Epithelial cell of prostate (primary cell): ENCODE results near the gene F10.

Experiments used
- DNase-seq: peaks from one replicate; pipeline ENCODE4 v3.0.0-alpha.2; 2011; ENCODE audit warnings: low read depth, low spot score
- H3K27ac ChIP-seq: fragments of 450-650 bp; 2 replicates; pipeline ENCODE4 v1.5.1; 2017; ENCODE audit warnings: mild to moderate bottlenecking

Gene F10

GRCh38 chr13:113184568-113185440 lies 62.2 kb downstream of the F10 start:
- no peak for DNase-seq
- H3K27ac ChIP-seq = no peak overlapping the region

- DNase-seq = no peak
- peak overlapping the region; percentile 53 for H3K27ac ChIP-seq
These were observed 63.7 kb downstream of the F10 start for GRCh38 chr13:113186061-113186900.

DNA sequence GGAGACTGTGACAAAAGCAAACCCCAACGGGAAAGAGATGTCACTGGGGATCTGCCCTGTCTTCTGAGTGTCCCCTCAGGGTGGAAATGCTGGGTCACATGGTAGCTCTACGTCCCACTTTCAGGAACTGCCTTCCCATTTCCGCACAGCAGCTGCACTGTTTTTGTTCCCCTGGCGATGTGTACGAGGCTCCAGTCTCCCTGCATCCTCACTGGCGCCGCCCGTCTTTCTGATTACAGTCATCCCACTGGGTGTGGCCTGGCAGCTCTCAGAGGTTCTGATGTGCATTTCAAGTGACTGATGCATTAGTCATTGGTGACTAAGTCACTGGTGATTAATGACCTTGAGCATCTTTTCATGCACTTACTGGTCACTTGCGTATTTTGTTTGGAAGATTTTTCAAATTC lies 64.7 kb downstream of the F10 start:
- peak; percentile 90 for DNase-seq
- peak overlapping the region; percentile 53 for H3K27ac ChIP-seq

GRCh38 chr13:113187883-113188665 lies 65.5 kb downstream of the F10 start:
- DNase-seq = no peak
- peak overlapping the region; percentile 53 for H3K27ac ChIP-seq

DNA sequence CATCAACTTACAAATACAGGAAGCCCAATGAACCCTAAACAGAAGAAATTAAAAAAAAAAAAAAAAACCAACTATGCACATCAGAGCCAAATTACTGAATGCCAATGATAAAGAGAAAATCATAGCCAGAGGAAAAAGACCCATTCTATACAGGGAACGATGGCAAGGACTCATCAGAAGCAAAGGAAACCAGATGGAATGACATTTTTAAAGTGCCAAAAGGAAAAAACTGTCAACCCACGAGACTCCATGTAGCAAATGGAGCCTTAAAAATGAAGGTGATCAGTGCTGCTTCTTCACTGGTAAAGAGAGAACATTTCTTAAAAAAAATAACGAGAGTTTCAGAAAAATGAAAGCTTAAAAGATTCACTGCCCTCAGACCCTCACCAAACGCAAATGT lies 67.6 kb downstream of the F10 start:
- DNase-seq = no peak
- H3K27ac ChIP-seq = no peak overlapping the region

DNA sequence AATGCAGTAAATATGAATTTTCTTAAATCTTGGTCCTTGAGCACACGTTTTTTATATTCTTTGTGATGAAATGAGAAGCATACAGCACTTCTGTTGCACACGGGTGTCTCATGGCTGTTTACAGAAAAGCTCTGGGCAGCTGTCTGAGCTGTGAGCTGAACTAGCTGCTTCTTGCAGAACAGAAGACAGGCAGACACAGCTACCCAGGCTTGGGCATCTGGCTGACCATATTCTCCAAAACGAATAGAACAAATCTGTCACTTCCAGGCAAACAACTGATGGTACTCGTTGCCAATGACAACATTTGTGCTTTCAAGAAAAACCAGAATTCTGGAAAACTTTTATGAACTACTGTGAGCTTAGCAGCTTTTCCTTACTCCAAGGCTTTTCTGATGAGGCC lies 69.7 kb downstream of the F10 start:
- no peak overlapping the region for H3K27ac ChIP-seq
- DNase-seq = no peak

DNA sequence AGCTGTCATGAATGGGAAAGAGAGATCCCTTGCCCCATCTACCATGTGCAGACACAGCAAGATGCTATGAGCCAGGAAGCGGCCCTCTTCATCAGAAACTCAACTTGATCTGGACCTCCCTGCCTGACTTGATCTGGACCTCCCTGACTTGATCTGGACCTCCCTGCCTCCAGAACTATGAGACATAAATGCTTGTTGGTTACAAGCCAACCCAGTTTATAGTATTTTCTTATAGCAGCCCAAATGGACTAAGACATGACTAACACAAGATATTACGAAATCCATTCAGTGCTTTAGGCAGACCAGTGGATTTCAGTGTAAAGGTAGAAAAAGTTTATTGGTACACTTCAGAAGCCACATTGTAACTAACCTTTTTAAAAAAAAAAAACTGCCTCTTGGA lies 70.3 kb downstream of the F10 start:
- H3K27ac ChIP-seq = no peak overlapping the region

DNA sequence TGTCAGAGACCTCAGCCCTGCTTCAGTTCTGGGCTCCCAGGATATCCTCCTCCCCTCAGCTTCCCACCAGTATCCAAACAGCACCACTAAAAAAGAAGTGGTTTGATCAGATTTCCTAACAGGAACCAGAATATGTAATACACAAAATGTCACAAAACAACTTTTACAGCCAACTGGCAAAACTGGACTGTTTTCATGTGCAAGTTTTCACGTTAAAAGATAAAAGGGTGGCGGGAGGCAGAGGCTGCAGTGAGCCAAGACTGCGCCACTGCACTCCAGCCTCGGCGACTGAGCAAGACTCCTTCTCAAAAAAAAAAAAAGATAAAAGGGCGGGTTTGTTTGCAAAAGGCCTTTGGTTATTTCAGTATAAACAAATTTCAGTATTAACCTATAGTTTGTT lies 72.8 kb downstream of the F10 start:
- no peak for DNase-seq
- H3K27ac ChIP-seq = no peak overlapping the region

More for the DNA sequence above, 70.3 kb downstream of the F10 start:
- no peak for DNase-seq

GRCh38 chr13:113196970-113197737 lies 74.6 kb downstream of the F10 start:
- no peak overlapping the region for H3K27ac ChIP-seq
- no peak for DNase-seq
